Measurements from ENCODE around the gene PPP1R27.

- TF ChIP-seq, protein P1, sequence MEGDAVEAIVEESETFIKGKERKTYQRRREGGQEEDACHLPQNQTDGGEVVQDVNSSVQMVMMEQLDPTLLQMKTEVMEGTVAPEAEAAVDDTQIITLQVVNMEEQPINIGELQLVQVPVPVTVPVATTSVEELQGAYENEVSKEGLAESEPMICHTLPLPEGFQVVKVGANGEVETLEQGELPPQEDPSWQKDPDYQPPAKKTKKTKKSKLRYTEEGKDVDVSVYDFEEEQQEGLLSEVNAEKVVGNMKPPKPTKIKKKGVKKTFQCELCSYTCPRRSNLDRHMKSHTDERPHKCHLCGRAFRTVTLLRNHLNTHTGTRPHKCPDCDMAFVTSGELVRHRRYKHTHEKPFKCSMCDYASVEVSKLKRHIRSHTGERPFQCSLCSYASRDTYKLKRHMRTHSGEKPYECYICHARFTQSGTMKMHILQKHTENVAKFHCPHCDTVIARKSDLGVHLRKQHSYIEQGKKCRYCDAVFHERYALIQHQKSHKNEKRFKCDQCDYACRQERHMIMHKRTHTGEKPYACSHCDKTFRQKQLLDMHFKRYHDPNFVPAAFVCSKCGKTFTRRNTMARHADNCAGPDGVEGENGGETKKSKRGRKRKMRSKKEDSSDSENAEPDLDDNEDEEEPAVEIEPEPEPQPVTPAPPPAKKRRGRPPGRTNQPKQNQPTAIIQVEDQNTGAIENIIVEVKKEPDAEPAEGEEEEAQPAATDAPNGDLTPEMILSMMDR (IDR thresholded peaks at IDR 0.05; ENCODE audit: borderline replicate concordance, extremely low read depth, low read length, poor library complexity, severe bottlenecking): no peak
- TF ChIP-seq EZH2 (IDR thresholded peaks at IDR 0.05; ENCODE audit: borderline replicate concordance, low read depth, low read length, severe bottlenecking): no peak
These were observed 13.7 kb downstream of the PPP1R27 start for GRCh38 chr17:81821147-81821546.

Data from DND-41 (cell line).